Measurements from ENCODE around the gene DDTL.
"Not testable (repeated sequence)": the region's sequence is repeated elsewhere in the genome, so short reads cannot be mapped to it uniquely, and the experiment has no call there.

Gene DDTL

DNA sequence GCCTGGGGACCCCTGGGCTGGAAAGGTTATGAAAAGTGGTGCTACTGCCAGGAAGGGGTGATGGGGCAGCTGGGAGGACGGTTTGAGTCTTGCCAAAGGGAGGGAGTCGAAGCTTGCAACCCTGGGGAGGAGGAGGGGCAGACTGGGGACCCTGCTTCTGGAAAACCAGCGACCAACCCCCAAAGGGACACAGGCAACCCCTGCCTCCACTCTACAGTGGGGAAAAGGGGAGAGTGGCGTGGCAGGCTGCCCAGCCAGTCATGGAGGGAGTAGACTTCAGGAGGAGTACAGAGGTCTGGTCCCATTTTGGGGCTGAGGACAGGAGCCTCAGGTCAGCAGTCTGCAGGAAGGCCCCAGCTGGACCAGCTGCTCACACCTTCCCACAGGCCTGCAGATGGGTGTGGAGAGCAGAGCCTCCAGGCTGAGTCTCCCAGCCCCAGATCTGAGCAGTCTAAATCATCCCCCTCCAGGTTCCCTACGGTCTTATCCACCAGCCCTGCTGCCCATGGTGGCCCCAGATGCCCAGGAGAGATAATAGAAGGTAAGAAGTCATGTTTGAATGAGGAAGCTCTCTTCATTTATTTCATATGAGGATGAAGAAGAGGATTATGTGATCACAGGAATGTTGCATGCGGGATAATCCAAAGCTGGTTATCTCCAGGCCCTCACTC, 4.3 kb downstream of the DDTL start:
- no peak for DNase-seq

DNA sequence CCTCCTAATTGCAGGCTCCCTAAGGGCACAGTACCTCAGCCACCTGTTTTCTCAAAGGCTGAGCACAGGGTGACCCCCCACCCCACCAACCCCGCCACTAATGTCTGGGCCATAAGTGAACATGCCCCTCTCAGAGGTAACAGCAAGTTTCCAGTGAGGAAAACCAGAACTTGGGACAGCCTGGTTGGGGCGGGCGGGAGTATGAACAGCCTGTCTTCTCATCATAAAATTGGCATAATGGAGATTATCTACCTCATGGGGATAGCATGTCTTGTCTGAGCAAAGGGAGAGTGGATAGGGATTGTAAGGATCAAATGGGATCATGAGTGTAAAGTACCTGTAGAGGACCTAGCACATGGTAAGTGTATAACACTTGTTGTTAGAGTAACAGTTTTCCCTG, 5.2 kb downstream of the DDTL start:
- DNase-seq, result not testable (repeated sequence)

DNA sequence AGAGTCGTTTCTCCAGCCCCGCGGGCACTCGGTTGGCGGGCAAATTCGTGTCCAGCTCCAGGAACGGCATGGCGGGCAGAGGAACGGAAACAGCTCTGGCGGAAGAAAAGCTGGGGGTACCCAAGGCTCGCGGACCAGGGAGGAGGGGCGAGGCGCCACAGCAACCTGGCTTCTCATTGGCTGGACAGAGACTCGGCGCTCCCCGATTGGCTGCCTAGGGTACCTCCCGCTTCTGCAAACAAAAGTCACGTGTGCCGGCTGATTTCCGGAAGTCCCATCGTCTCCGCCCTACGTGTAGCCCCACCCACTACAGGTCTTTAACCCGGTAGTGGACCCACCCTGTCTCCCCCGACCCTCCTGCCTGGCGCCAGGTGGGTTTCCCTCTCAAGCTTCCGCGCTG, 7.7 kb downstream of the DDTL start, which contains the start of gene DDT:
TSS of gene DDT (minus strand) at position 97 of the 400 bp plus-strand sequence. CDS start at position 70, 27 bp downstream.
- DNase-seq, result not testable (repeated sequence)

DNA sequence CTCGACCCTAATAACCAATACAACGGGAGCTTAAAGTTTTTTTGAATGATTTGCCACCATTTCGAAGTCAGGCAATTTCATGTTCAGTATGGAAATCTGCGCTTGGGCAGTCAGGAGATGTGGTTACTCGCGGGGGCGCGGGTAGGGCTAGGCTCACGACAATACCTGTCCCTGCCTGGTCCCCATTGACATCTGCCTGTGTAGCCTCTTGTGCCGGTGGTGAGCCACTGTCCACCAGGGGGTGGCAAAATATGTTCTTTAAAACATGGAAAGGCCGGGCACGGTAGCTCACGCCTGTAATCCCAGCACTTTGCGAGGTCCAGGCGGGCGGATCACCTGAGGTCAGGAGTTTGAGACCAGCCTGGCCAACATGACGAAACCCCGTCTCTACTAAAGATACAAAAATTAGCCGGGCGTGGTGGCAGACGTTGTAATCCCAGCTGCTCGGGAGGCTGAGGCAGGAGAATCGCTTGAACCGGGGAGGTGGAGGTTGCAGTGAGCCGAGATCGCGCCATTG, 8.2 kb downstream of the DDTL start:
- DNase-seq, result not testable (repeated sequence)

DNA sequence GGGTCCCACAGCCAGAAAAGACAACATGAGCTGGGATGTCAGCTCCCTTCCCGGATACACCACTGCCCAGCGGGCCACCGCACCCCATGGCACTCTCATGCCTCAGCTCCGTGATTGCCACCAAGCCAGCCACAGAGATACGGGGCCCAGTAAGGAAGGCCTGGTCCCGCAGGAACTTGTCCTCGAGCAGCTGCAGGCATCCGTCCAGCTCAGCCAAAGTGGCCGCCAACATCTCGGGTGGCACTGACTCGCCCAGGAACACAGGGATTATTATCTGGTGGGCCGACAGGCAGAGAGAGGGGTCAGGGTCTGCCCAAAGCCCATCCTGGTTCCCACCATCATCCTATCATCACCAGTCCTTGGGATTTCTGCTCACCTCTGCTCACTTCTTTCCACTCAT, 10.6 kb downstream of the DDTL start:
- not testable (repeated sequence) for DNase-seq

DNA sequence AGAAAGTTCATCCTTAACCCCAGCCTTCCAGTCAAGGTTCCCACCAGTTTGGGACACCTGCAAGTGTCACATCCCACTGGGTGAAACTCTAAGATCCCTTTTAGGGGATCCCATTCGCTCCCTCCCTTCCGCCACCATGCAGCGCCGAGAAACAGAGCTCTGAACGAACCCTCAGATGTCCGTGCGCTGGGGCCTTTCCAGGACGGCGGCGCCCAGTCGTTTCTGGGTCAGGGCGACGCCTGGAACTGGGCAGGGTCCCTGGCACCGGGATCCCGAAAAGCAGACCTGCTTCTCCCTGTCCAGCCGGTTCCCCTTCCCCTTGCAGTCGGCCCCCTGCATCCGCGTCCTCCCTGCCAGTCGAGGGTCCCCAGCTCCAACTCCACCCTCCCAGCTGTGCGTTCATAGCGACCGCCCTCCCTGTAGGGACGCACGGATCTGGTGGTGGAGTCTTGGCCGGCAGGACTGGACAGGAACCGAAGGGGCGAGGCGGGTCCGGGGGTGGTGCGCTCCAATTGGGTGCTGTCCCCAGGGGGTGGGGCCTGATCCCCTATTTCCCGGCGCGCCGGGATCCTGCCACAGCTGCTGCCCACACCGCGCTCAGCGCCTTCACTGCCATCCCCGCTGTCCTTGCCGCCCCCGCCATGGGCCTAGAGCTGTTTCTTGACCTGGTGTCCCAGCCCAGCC, 13.0 kb downstream of the DDTL start, which contains the start of gene GSTT2:
TSS of gene GSTT2 (plus strand) at position 578 of the 684 bp plus-strand sequence.
- DNase-seq, result not testable (repeated sequence)

DNA sequence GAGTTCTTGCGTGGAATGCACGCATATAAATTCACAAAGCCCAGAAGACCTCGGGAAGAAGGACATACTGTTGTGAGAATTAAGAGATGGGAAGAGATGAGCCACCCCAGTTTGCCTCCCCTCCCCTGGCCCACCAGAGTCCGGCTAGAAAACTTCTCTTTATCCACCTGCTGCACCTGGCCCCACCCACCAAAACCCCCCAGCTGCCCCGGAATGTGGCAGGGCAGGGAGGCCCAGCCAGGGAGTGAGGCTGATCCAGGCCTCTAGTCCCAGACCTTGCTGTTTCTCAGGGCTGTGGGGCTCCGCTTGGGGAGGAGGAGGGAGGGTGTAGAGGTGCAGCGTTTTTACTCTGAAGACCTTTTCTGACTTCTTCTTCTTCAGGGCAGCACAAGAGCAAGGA, 13.9 kb downstream of the DDTL start:
- DNase-seq, result not testable (repeated sequence)

DNA sequence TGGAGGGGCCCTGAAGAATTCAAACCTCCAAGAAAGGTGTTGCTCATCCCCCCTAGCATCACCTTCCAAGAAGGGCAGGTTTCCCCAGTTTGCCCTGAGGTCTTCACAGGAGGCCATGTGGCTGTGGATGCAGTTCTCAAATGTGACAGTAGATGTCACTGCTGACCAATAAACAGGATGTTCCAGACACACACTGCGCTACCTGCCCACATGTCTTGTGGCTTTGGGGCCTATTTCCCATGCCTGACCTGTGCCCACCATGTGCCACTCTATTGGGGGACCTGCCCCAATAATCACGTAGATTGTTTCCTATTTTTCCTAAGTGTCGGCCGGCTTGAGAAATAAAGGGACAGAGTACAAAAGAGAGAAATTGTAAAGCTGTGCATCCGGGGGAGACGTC, 17.7 kb downstream of the DDTL start:
- no peak for DNase-seq

DNA sequence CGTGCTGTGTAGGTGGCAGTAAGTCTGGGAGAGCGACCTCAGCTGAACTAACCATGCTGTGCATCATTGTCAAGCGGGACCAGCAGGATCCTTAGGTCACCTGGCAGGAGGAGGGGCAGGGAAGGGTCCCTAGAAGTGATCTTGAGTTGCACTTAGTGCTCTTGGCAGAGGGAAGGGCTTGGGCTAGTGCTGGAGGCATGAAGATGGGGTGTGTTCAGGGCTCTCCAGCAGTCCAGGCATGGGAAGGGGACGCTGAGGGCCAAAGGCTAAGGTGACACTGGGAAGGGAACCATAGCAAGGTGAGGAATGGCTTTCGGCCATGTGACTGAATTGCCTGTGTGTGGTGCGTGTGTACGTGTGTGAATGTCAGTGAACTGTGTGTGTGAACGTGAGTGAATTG, 19.4 kb downstream of the DDTL start:
- not testable (repeated sequence) for DNase-seq

DNA sequence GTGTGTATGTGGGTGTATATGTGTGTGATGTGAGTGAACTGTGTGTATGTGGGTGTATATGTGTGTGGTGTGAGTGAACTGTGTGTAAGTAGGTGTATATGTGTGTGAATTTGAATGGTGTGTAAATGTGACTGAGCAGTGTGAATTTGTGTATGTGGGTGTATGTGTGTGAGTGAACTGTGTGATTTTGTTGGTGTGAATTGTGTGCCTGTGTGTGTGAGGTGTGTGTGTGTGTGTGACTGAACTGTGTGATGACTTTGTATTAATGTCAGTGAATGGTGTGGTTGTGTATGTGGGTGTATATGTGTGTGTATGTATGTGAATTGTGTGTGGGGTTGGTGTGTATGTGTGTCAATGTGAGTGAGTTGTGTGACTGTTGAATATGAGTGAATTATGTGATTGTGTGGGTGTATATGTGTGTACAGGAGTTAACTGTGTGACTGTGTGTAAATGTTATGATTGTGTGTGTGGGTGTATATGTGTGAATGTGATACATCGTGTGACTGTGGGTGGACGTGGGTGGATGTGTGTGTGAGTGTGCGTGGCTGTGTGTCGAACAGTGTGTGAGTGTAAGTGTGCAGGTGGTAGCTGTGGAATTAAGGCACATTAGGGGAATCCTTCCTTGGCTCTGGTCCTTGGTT, 20.0 kb downstream of the DDTL start:
- not testable (repeated sequence) for DNase-seq

DNA sequence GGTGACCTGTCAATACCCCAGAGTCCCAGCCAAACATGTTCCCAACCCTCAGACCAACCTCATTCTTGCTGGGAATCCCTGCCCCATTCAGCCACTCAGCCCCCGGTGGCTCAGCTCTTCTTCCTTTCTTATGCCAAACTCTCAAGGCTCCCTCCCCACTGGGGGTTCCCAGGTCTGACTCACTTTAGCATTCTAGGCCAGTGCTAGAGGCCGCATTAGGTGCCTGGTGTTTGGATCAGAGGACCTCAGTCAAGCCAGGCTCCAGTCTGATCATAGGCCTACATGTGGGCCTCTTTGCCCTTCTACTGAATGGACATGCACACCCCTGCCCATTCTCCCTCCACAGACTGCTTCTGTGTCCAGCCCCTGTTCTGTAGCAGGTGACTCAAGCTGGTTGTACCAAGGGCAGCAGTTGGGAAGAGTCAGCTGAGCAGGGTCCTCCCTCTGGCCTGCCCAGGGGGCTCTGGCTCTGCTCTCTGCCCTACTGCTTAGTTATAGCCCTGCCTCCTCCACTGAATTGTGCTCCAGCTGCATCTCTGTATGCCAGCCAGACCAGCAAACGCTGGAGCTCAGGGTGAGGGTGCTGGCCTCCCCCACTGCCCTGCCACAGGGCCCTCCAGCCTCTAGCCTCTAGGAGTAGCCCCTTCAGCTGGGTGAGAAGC, 23.0 kb downstream of the DDTL start:
- DNase-seq, result not testable (repeated sequence)

DNA sequence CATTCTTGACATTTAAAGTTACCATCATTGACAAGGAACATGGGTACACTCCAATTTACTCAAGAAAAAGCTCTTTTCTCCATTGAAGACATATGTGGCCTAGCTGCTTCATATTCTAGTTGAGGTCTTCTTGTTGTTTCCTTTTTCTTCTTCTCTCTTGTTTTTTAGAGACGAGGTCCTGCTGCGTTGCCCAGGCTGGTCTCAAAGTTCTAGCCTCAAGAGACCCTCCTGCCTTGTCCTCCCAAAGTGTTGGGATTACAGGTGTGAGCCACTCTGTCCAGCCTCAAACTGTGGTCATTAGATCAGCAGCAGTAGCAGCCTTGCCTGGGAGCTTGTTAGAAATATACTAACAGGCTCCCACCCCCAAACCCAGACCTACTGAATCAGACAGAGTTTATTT, 26.4 kb downstream of the DDTL start:
- not testable (repeated sequence) for DNase-seq

DNA sequence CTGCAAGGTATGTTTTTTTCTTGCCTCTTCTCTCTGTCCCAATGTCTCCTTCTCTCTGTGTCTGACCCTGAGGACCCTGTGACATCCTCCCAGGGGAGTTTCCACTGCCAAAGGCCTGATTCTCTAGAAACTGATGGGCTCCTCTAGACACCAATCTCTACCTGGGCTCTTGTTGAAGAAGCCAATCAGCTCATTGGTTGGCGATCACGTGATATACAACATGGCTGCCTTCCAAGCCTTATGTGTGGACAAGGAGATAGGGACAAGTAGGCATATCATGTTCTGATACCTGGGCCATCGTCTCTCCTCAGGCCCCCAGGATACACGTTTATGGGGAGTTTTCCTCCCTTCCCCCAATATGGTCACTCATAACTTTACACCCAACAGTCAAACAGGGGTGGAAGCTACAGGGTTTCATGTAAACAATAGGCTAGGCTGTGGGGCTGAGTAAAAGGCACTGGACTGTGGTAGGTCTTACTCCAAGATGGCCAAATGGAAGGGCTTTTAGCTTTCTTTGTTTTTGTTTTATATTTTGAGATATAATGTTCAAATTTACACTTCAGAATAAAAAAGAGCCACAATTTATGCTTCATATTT, 27.0 kb downstream of the DDTL start:
- not testable (repeated sequence) for DNase-seq

DNA sequence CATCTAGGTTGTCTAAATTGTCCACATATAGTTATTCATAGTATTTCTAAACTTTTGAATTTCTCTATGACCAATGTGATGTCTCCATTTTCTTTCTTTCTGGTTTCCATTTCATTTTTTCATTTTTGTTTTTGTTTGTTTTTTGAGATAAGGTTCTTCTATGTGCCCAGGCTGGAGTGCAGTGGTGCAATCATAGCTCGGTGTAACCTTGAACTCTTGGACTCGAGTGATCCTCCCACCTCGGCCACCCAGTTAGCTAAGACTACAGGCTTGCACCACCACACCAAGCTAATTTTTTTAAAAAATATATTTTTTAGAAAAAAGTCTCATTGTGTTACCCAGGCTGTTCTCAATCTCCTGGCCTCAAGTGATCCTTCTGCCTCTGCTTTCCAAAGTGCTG, 30.4 kb downstream of the DDTL start:
- no peak for DNase-seq

DNA sequence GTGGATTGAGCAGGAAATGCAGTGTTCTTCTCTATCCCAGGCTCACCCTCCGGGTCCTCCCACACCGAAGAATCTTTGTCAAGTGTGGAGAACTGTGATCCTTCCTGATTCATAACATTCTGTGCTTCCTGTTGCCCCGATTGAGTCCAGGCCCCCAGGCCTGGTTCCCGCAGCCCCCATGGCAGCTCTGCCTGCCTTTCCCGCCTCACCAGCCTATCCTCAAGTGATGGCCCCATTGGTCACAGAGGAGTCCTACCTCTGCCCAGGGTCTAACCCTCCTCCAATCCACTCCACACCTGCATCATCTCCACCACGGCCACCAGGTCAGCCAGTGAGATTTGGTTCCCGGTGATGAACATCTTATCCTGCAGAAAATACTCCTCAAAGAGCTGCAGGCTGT, 33.1 kb downstream of the DDTL start:
- not testable (repeated sequence) for DNase-seq

DNA sequence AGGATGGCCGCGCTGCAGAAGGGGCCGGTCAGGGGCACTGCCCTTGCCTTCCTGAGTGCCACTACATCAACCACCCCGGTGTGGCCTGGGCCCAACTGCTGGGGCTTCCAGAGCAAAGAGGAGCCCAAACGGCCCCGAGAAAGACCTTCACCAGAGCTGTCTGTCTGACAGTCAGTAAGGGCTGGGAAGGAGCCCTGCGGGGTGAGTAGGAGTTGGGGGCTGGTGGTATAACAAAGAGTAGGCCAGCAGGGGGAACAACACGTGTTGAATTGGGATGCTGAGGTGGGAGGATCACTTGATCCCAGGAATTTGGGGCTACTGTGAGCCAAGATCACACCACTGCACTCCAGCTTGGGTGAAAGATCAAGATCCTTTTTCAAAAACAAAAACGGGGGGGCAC, 34.6 kb downstream of the DDTL start:
- no peak for DNase-seq

DNA sequence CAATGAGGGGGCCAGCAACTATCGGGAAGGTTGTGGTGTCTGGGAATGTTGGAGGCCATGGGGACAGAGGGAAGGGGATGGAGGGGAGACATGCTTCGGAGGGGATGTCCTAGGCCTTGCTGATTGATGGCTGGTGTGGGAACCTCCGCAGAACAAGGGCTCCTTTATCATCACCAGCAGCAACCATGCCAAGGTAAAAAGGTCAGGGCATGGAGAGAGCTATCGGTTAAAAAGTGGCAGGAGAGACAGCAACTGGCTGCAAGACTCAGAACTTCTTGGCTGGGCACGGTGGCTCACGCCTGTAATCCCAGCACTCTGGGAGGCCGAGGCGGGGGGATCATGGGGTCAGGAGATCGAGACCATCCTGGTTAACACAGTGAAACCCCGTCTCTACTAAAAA, 35.6 kb downstream of the DDTL start:
- DNase-seq, result no peak

DNA sequence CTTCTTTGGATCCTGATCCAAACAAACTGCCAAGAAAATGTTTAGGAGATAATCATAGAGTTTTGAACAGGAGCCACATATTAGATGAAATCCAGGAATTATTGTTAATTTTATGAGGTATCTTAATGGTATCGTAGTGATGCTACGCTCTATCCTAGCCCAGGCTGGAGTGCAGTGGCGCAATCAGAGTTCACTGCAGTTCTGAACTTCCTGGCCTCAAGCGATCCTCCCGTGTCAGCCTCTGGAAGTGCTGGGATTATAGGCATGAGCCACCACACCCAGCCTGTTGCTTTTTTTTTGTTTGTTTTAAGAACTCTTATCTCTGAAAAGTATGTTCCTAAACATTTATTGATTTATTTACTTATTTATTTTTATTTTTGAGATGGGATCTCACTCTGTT, 36.2 kb downstream of the DDTL start:
- DNase-seq, result no peak

DNA sequence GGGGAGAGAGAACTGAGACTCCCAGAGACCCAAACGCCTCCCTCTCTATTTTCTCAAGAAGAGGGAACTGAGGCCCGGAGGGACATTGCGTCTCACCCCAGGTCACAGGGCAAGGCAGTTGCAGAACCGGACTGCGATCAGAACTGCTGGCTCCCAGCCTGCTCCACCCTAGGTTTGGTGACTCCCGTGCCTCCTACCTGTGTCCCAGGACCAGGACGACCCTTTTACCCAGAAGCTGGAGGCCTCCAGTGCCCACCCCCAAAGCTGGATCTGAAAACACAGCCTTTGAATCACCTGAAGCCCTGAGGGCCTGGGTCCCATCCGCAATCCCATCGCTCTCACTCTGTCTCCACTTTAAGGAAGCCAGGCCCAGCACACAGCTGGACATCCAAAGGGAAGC, 37.2 kb downstream of the DDTL start:
- no peak for DNase-seq

DNA sequence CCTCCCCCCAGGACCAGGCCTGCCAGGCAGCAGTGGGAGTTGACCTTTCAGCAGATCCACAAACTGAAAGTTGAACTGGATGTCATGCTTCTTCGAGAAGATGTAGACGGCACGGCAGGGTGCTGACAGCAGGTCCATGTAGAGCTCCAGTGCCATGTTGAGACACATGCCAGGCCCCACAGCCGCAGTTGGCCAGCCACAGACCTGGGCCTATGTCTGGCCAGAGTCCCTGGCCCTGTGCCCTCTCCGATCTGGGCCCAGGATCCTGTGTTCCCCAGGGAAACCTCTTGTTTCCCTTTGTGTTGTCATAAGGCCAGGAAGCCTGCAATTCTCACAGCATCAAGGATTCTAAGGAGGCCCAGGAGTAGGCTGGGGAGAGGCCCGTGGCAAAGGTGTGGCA, 38.5 kb downstream of the DDTL start, which contains the start of gene GSTT4:
TSS of gene GSTT4 (minus strand) at position 253 of the 400 bp plus-strand sequence. CDS start at position 156, 97 bp downstream.
- no peak for DNase-seq

DNA sequence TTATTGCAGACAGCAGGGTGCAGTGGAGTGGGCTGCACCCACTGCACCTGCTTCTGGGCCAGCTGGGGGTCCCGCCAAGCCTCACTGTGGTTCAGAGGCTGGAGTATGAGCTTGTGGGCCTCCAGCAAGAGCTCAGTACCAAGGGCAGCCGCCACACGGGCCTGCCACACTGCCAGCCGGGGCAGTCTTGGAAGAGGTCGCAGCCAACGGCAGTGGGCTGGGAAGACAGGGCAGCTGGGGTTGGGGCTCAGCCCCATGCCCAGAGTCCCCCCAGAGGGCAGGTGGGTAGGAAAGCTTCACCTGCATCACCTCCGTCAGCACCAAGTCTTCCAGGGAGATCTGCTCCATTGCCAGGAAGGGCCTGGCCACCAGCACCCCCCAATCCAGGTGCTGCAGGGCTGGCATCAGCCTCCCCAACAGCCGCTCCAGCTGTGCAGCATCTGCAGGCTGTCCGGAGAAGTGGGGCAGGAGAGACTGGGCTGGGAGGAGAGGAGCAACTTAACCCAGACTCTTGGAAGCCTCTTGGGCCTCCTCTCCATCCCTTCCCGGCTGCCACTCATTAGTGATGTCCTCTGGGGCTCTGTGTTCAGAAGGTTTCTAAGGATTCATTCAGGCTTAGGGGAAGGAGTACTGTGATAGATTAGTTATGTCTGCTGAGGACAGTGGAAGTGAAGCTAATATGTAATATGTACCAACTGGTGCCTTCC, 39.7 kb downstream of the DDTL start:
- DNase-seq, result no peak

DNA sequence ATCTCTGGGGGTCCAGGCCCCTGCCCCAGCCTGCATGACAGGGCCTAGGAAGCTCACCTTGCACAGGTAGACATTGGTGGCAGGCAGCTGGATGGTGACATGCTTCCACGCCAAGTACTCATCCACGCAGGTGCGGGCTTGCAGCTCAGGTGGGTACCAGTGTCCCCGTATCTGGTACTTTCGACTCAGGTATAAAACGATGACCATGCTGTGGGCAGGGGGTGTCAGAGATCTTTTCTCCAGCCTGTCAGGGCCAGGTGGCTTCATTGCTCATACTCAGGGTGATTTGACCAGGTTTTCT, 40.2 kb downstream of the DDTL start:
- no peak for DNase-seq
